ENCODE measurements around the gene KCNMB1.

Gene KCNMB1

DNA sequence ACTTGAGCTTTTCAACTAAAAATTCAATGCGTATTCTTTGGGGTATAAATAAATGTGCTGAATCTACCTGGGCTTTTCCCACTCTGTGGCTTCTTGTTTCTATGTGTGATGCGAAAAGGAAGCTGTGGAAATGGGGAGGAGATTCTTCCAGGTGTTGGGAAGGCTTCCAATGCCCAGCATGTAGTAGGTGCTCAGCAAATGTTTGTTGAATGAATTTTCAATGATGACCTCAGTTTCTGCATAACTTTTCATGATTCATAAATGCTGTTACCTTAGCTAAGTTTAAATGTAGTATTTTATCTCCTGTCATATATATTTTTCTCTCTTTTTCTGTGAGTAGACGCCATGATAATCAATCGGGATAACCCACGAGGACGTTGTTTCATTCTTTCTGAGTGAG is 25.6 kb upstream of the KCNMB1 start:
- no peak for DNase-seq
- no peak for ATAC-seq

DNA sequence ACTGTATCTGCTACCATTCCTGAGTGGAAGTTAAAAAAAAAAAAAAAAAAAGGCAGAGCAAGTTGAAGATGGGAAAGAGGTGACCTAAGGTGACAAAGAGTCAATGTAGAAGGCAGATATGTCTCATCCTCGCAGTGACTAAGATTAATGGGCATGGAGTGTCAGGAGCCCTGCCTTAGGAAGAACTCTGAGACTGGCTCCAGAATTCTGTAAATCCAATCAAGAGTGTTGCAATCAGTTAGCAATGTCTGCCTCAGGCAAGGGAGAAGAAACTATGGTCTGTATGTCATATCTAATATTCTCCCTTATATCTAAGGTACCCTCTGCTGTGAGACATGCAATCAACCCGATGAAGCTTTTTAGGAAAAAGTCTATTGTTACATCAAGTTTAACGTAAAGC is 24.7 kb upstream of the KCNMB1 start:
- DNase-seq (no peak), ATAC-seq (no peak)

DNA sequence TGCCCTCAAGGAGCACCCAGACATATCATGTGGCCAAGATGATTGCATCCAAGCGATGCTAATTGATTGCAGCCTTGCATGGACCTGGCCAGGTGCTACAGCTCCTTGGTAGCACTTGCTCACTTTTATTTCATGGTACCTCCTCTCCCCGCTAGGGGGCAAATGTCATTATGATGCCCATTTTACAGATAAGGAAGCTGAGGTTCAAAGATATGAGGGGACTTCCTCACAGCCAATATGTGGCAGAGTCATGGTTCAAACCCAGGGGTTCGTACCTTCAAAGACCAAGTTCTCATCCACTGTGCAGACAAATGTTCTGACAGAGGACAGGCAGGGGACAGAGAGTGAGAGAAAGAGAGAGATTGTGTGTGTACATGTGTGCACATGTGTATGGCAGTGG is 21.9 kb upstream of the KCNMB1 start:
- ATAC-seq (no peak), DNase-seq (no peak)

- ATAC-seq (no peak), DNase-seq (no peak)
These were observed 21.2 kb upstream of the KCNMB1 start for GRCh38 chr5:170410401-170410800.

- ATAC-seq: no peak
- no peak for DNase-seq
These were observed 19.9 kb upstream of the KCNMB1 start for GRCh38 chr5:170408877-170409660.

- ATAC-seq: no peak
- no peak for DNase-seq
These were observed 19.1 kb upstream of the KCNMB1 start for GRCh38 chr5:170408226-170408625.

DNA sequence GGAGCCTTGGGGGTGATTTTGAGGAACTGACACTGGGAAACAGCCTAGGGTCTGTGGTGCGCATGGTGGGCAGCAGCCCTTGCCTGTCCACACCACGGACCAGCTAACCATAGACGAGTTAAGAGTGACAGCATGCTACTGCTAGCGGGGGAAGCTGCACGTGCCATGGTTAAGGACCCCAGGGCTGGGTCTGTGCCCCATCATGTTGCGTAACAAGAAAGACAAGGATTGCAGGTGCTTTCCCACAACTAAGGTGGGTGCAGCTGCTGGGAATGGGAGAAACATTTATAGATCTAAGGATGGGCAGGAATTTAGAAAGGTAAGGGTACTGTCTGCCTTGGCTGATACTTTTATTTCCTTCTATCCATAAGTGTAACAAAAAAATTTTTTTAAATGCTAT is 17.9 kb upstream of the KCNMB1 start:
- ATAC-seq: no peak
- DNase-seq: no peak

GRCh38 chr5:170405817-170406216 is 16.6 kb upstream of the KCNMB1 start:
- ATAC-seq (no peak), DNase-seq (no peak)

DNA sequence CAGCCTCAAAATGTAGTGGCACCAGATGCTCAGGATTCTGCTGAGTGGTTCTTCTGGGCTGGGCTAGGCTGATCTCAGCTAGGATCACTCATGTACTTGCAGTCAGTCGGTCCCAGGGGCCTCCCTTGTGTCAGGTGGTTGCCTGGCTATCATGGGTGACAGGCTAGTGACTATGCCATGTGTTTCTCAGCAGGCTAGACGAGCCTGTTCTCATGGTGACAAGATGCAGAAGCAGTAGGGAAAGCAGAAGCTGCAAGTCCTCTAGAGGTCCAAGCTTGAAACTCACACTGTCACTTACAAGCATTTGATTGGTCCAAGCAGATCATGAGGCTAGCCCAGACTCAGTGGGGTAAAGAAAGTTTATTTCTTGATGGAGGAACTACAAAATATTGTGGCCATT is 15.2 kb upstream of the KCNMB1 start:
- DNase-seq (no peak), ATAC-seq (peak; percentile 23)

DNA sequence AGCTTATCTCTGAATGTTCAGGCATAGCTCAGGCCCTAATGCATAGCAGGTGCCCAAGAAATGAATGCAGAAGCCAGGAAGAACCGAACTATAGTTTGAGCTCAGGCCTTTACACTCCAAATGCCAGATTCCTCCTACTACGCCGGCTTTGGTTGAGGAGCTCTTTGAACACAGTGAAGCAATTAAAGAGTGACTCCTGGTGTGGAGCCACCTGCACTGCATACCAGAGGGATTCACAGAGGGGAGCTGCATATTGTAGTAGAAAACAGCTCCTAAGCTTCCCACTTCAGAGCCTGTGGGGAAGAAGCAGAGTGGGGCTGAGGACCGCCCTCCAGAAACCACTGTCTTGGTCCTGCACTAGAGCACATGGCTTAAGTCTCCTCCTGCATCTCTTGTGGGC is 14.5 kb upstream of the KCNMB1 start:
- ATAC-seq: no peak

GRCh38 chr5:170402508-170402907 is 13.3 kb upstream of the KCNMB1 start:
- no peak for DNase-seq
- ATAC-seq: no peak

More for the DNA sequence above, 14.5 kb upstream of the KCNMB1 start:
- no peak for DNase-seq

GRCh38 chr5:170397059-170397458 is 7.9 kb upstream of the KCNMB1 start:
- no peak for DNase-seq
- ATAC-seq: no peak

- no peak for ATAC-seq
- no peak for DNase-seq
These were observed 4.8 kb upstream of the KCNMB1 start for GRCh38 chr5:170393958-170394357.

- peak; percentile 32 for DNase-seq
- ATAC-seq: peak; percentile 94
These were observed 4.1 kb upstream of the KCNMB1 start for GRCh38 chr5:170393235-170393634.

DNA sequence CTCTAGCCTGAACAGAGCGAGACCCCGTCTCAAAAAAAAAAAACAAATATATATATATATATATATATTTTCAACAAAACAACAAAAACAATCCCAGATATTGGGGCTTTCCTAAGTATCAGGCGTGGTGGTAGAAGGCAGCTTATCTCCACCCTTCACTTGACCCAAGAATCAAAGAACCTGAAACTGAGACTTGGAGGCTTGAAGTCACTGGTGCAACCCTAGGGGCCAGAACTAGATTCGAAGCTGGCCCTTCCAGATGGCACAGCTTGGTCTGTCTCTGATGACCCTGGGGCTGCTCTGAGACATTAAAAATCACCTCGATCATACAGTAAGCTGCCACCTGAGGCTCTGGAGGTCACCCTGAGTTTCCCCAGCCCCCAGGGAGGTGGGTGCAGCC is 1.3 kb upstream of the KCNMB1 start:
- ATAC-seq (no peak), DNase-seq (no peak)

DNA sequence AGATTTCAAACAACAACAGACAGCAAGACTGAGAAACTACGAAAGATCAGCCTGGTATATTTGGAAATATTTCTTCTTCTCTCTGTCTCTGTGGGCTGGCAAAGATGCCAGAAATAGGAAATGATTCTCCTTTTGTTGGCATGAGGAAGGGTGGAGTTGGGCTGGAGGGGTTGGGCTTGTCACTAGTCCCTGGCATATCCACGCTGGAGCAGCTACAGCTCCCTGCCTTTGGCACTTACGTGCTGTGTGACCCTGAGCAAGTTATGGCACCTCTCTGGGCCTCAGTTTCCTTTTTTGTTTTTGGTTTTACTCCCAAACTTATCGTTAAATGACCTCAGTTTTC is 354 bp upstream of the KCNMB1 start:
- ATAC-seq: no peak
- no peak for DNase-seq

DNA sequence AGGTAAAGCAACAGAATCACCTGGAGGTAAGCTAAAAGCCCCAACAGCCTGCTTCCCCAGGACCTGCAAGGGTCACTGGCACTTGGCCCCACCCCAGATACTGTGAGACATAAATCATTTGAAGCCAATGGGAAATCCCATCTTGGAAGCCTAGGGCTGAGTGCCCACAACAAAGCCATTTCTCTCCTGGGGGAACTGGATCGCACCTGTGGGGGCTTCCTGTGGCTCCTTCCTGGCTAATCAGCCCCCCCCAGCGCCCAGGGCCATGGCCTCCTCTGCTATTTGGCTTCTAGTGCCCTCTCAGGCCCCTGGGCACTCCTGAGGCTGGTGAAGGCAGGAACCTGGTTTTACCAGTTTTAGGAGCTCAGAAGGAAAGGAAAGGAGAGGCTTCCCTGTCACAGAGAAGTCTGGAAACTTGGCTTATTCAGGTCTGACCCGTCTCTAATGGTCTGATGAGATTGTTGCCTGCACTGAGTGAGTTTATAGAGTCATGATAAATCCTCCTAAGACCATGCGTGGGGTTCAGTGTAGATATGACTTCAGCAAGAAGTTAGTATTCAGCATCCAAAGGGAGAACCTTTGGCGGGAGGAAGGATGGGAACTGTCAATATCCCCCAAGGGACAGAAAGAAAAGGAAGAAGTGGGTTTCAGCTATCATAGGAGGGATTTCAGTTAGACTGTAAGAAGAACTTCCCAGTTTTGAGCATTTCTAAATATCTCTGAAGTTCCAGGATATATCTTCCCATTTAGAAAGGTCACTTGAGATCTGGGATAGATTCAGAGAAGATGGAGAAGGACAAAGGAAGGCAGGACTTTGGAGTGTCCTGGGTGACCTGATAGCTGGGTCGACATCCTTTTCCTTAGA is 1.2 kb downstream of the KCNMB1 start:
- no peak for ATAC-seq
- DNase-seq: no peak

GRCh38 chr5:170386743-170387395 is 2.3 kb downstream of the KCNMB1 start:
- DNase-seq: no peak
- ATAC-seq: no peak

DNA sequence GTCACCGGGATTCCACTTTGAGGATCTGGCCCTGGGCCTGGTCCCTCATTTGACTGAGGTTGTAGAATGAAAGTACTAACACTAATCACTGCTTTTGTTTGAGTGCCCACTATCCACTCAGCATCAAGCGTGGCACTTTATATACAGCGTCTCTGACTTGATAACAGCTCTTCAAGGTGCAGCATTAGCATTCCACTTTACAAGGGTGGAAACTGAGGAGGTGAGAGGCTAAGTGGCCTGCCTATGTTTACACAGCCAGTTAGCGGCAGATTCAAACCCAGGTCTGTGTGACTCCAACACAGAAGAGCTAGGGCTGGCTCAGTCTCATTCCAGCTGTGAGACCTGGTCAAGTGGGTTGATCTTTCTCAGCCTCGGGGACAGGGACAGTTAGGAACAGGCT is 5.9 kb downstream of the KCNMB1 start:
- DNase-seq (no peak), ATAC-seq (no peak)

DNA sequence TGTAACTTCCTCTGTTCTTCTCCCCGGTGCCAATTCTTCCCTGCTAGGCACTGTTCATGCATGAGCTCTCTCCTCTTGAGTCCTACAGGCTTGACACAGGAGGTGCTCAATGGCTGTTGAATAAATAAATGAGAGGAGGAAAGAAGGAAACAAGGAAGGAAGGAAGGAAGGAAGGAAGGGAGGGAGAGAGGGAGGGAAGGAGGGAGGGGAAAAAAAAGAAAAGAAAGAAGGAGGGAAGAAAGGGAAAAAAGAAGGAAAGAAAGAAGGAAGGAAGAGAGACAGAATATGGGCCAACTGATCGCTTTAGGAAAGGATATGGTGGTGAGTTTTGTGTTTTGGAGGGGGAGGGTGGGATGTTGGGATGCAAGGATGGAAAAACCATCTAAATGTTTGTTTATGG is 6.4 kb downstream of the KCNMB1 start:
- ATAC-seq (no peak), DNase-seq (no peak)

DNA sequence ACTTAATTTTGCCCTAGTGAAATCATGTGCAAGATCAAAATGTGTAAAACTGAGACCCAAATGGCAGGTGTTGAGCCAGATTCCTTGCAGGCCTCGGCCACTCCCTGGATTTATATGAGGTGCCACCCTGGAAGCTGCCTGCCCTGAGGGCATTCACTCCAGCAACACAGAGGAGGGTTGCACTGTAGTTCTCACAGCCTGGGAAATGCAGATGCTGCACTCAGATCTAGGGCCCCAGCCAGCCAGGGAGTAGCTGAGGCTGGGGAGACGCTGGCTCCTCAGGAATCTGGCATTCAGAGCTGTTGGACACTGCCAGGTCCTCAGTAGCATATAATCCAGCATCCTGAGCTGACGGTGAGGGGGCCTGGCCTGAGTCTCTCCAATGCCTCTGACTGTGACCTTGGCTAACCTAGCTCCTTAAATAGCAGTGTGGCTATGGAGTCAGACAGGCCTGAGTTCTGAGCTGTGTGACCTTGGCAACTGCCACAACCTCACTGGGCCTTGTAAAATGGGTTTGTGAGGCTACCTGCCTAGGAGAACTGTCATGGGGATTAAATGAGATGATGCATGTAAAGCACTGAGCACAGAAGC is 8.7 kb downstream of the KCNMB1 start:
- no peak for ATAC-seq
- no peak for DNase-seq

DNA sequence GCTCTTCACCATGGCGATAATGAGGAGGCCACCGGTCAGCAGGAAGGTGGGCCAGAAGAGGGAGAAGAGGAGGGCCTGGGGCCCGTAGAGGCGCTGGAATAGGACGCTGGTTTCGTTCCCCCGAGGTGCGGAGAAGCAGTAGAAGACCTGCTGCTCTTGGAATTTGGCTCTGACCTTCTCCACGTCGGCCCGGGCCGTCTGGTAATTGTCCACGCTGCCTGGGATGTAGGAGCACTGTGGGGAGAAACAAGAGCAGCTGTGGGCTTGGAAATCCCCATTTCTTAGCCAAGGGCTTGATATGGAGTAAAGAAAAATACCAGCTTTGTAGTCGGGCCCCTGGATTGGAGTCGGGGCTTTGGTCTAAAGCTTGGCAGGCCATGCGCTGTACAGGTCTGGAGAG is 10.4 kb downstream of the KCNMB1 start:
- DNase-seq (no peak), ATAC-seq (no peak)

DNA sequence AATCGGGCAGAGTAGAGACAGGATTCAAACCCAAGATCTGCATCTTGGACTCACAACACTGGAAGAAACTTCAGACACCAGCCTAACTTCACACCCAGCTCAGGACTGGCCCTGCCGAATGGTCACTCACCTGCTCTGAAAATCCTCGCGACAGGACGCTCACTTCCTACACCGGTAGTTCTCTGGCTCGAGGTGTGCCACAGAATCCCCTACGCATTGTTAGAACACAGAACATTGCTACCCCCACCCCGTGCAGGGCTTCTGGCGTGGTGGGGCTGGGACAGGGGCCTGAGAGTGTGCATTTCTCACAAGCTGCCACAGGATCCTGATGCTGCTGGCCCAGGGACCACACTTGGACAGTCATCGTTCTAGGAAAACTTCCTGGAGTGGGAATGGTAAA is 12.1 kb downstream of the KCNMB1 start:
- DNase-seq (no peak), ATAC-seq (no peak)

Measured in stimulated activated naive CD8-positive, alpha-beta T cell treated with anti-CD3 and anti-CD28 coated beads, Interleukin-15, Interleukin-2, amounts not matched to agents 100 U/mL and 50 U/mL, for 24 hours (primary cell).